Measurements from ENCODE around the gene TFDP1. TPM values are rescaled to one million over a fixed set of nuclear protein-coding genes. Genes with fewer than 3 reads are reported as not detected.

TFDP1 gene
- total and polyA plus RNA-seq, 2 of the 4 experiments (the other 2 are of a cell fraction), result 59.3 to 97.0 TPM

GRCh38 chr13:113642563-113642962, 58.0 kb downstream of the TFDP1 start:
- Histone ChIP-seq H2AFZ (replicated peaks; ENCODE audit: low read length, poor library complexity) (no peak overlapping the region), H4K5ac (ENCODE audit: low read depth, low read length) (no peak overlapping the region), H3K79me1 (ENCODE audit: low read depth in 1 of 2, low read length in 2 of 2) (peaks cover 8 to 12% of the 10 kb centered on the region in 2 experiments; a peak in 3 of 4 replicates), H3K23ac (ENCODE audit: low read depth, low read length) (no peak overlapping the region), H3K4me2 (ENCODE audit: low read depth, low read length) (no peak overlapping the region), H3K4ac (ENCODE audit: low read depth, low read length) (no peak overlapping the region), H3K9ac (ENCODE audit: low read depth, low read length) (no peak overlapping the region), H3K18ac (ENCODE audit: low read depth, low read length) (no peak overlapping the region), H2AK5ac (ENCODE audit: low read depth, low read length) (no peak overlapping the region), H4K8ac (ENCODE audit: low read depth in 2 of 2, low read length in 2 of 2) (no peak overlapping the region), H3K9me1 (ENCODE audit: insufficient read depth, low read length) (peaks cover 6% of the 10 kb centered on the region; the same call in 1 of the 2 replicates), H2BK15ac (ENCODE audit: low read depth, low read length) (no peak overlapping the region), H2BK20ac (ENCODE audit: low read depth, low read length) (no peak overlapping the region), H3K9me3 (ENCODE audit: control insufficient read depth, insufficient read depth, low read length) (no peaks in the 10 kb centered on the region), H2BK120ac (ENCODE audit: low read depth, low read length) (no peak overlapping the region), H4K20me1 (ENCODE audit: insufficient read depth, low read length) (no peaks in the 10 kb centered on the region; the same call in 1 of the 2 replicates), H3K56ac (ENCODE audit: extremely low read depth, insufficient read depth, low read length) (no peak overlapping the region), H4K91ac (ENCODE audit: insufficient read depth, low read depth, low read length) (no peak overlapping the region), H3K36me3 (ENCODE audit: control insufficient read depth, insufficient read depth, low read length) (peaks cover 24% of the 10 kb centered on the region), H3K4me3 (ENCODE audit: insufficient read depth, low read depth, low read length) (no peak overlapping the region), H3K14ac (replicated peaks; ENCODE audit: low read depth, low read length) (no peak overlapping the region), H2BK5ac (ENCODE audit: low read depth, low read length, poor library complexity, severe bottlenecking) (no peak overlapping the region), H3K4me1 (ENCODE audit: control insufficient read depth, insufficient read depth, low read length) (no peaks in the 10 kb centered on the region; the same call in 1 of the 2 replicates), H3K27ac (ENCODE audit: insufficient read depth, low read length) (no peak overlapping the region), H2AK9ac (replicated peaks; ENCODE audit: low read depth, low read length, poor library complexity) (no peak overlapping the region), H3K27me3 (ENCODE audit: control insufficient read depth, insufficient read depth, low read length) (no peaks in the 10 kb centered on the region)
- in situ Hi-C loops (cut with MboI; ENCODE audit: low sequenced_read_pairs) (no loop called here), dilution Hi-C loops (cut with HindIII; ENCODE audit: low sequenced_read_pairs, unreplicated experiment) (no loop called here), intact Hi-C loops (cut with micrococcal nuclease) (no loop called here)
- ChIA-PET POLR2A (ENCODE audit: unreplicated experiment) (no interaction called here), CTCF (no interaction called here)
- no CpG with 5 or more reads among the region's 2 CpGs for WGBS, 2 experiments (ENCODE audit: extremely low coverage in 2 of 2, insufficient read length in 1 of 2)
- BruUV-seq (replicated peaks), result no TSS peak
- no peak for TF ChIP-seq CEBPB (IDR thresholded peaks at IDR 0.05; ENCODE audit: low read depth, low read length)
- ATAC-seq (ENCODE audit: low read depth), result no peak
- DNase-seq, result no peak
